Endothelial cell of umbilical vein (primary cell): ENCODE measurements around the gene SSR4. TPM values are rescaled to one million over a fixed set of nuclear protein-coding genes. Genes with fewer than 3 reads are reported as not detected.

ENCODE experiments used
- BruUV-seq: library from RNA; stranded (reverse); fragments of 400-500 nt; replicated peaks from 2 replicates; lab custom pipeline; 2021; lab: Mats Ljungman, UMichigan
- CTCF ChIA-PET: fragments of 300-600, 350-600 bp; sonication (Branson Sonifier 250); formaldehyde crosslinking; loops from one replicate; lab custom pipeline; 2021; ENCODE audit warnings: antibody characterized with exemption, inconsistent platforms; lab: Charles Lee
- POLR2A ChIA-PET: fragments of 300-600, 350-600 bp; sonication (Branson Sonifier 250); formaldehyde crosslinking; loops from one replicate; lab custom pipeline; 2021; ENCODE audit warnings: antibody characterized with exemption, inconsistent platforms; lab: Charles Lee
- DNase-seq: peaks from one replicate; pipeline ENCODE4 v3.0.0-alpha.2; 2011; ENCODE audit warnings: low read depth, low spot score
- FAIRE-seq: peaks from 2 replicates; lab custom pipeline; 2011; peaks lifted over from hg19 to GRCh38; lab: Jason Lieb, UNC
- H2AFZ ChIP-seq: 2 replicates; pipeline ENCODE4 v1.6.0; 2012; ENCODE audit warnings: low read depth, low read length, control low read depth, inconsistent platforms
- H3K27ac ChIP-seq: 2 replicates; pipeline ENCODE4 v1.5.1; 2011; ENCODE audit warnings: low read depth, mild to moderate bottlenecking, control low read depth, low read length, moderate library complexity; ENCODE audit not compliant: insufficient read depth
- H3K27me3 ChIP-seq, 2 experiments: 2 replicates each; pipeline versions ENCODE4 v1.6.0 to v1.6.1; 2011; ENCODE audit warnings: low read length in 2 of 2, mixed read lengths in 1 of 2; ENCODE audit not compliant: control insufficient read depth in 2 of 2, insufficient read depth in 2 of 2
- H3K36me3 ChIP-seq, 2 experiments: 2 replicates in 1 of 2; 3 replicates in 1 of 2; pipeline ENCODE4 v1.5.1; 2011; ENCODE audit warnings: low read length in 2 of 2, mild to moderate bottlenecking in 1 of 2, moderate library complexity in 1 of 2; ENCODE audit not compliant: control insufficient read depth in 2 of 2, insufficient read depth in 2 of 2; ENCODE audit errors: extremely low read depth in 1 of 2
- H3K4me1 ChIP-seq: 3 replicates; pipeline ENCODE4 v1.5.1; 2011; ENCODE audit warnings: mild to moderate bottlenecking, low read length; ENCODE audit not compliant: control insufficient read depth, insufficient read depth; ENCODE audit errors: extremely low read depth
- H3K4me2 ChIP-seq: 2 replicates; pipeline ENCODE4 v1.6.1; 2011; ENCODE audit warnings: low read length, control low read depth, mixed read lengths; ENCODE audit not compliant: insufficient read depth
- H3K4me3 ChIP-seq, 3 experiments: fragments of 200-600 bp in 1 of 3; sonication (generic), shearing (Covaris generic) in 1 of 3; replicated peaks in 1 of 3; 2 replicates each; pipeline ENCODE4 v1.5.1; 2011 to 2016; ENCODE audit warnings: control low read depth in 3 of 3, low read length in 3 of 3, mild to moderate bottlenecking in 2 of 3, inconsistent platforms in 1 of 3, low read depth in 1 of 3, moderate library complexity in 1 of 3; ENCODE audit not compliant: insufficient read depth in 1 of 3
- H3K79me2 ChIP-seq: 2 replicates; pipeline ENCODE4 v1.6.0; 2012; ENCODE audit warnings: low read length, inconsistent platforms; ENCODE audit not compliant: control insufficient read depth, insufficient read depth
- H3K9ac ChIP-seq: replicated peaks from 2 replicates; pipeline ENCODE3; 2011; ENCODE audit warnings: low read length, control low read depth; ENCODE audit not compliant: insufficient read depth; ENCODE audit errors: extremely low read depth
- H3K9me1 ChIP-seq: replicated peaks from 3 replicates; pipeline ENCODE4 v1.6.0; 2011; ENCODE audit warnings: mild to moderate bottlenecking, low read length; ENCODE audit not compliant: control insufficient read depth, insufficient read depth; ENCODE audit errors: extremely low read depth
- H3K9me3 ChIP-seq: replicated peaks from 2 replicates; pipeline ENCODE4 v1.5.1; 2012; ENCODE audit warnings: low read length, inconsistent platforms; ENCODE audit not compliant: control insufficient read depth, insufficient read depth
- H4K20me1 ChIP-seq: replicated peaks from 2 replicates; pipeline ENCODE3; 2011; ENCODE audit warnings: mild to moderate bottlenecking, low read length; ENCODE audit not compliant: control insufficient read depth, insufficient read depth; ENCODE audit errors: extremely low read depth
- CTCF ChIP-seq, 2 donors: IDR thresholded peaks; 1 replicate in 1 of 2; 2 replicates in 1 of 2; pipeline ENCODE4 v1.5.1; 2011; ENCODE audit warnings: low read length in 2 of 2, mild to moderate bottlenecking in 2 of 2, moderate library complexity in 2 of 2, control low read depth in 1 of 2, inconsistent platforms in 1 of 2, low read depth in 1 of 2; ENCODE audit not compliant: insufficient read depth in 1 of 2; ENCODE audit errors: extremely low read depth in 1 of 2
- EZH2 ChIP-seq: IDR thresholded peaks from 2 replicates; pipeline ENCODE4 v1.6.1; 2012; ENCODE audit warnings: borderline replicate concordance, low read depth, mild to moderate bottlenecking, moderate library complexity, low read length, inconsistent platforms; ENCODE audit not compliant: severe bottlenecking
- FOS ChIP-seq: IDR thresholded peaks from 2 replicates; pipeline ENCODE4 v1.6.1; 2011; ENCODE audit warnings: mild to moderate bottlenecking, low read length, moderate library complexity, borderline replicate concordance; ENCODE audit not compliant: insufficient read depth
- GATA2 ChIP-seq: IDR thresholded peaks from 2 replicates; pipeline ENCODE4 v1.7.0; 2011; ENCODE audit warnings: low read depth, mild to moderate bottlenecking, moderate library complexity, mixed read lengths, low read length; ENCODE audit not compliant: insufficient read length, insufficient read depth
- JUN ChIP-seq: IDR thresholded peaks from 2 replicates; pipeline ENCODE4 v1.6.1; 2011; ENCODE audit warnings: borderline replicate concordance, low read depth; ENCODE audit not compliant: insufficient read length, insufficient read depth
- MAX ChIP-seq: IDR thresholded peaks from 2 replicates; pipeline ENCODE4 v1.6.1; 2011; ENCODE audit not compliant: insufficient read depth, insufficient read length
- MYC ChIP-seq: IDR thresholded peaks from one replicate; pipeline ENCODE4 v1.6.1; 2011; ENCODE audit warnings: mild to moderate bottlenecking, low read depth, low read length
- POLR2A ChIP-seq: IDR thresholded peaks from 2 replicates; pipeline ENCODE4 v1.6.1; 2012; ENCODE audit warnings: low read depth, mild to moderate bottlenecking, control low read depth, low read length
- POLR2AphosphoS5 ChIP-seq: IDR thresholded peaks from 2 replicates; pipeline ENCODE4 v1.6.1; 2012; ENCODE audit warnings: low read depth, mild to moderate bottlenecking, control low read depth, low read length, moderate library complexity; ENCODE audit not compliant: insufficient read depth
- dilution Hi-C: fragments of 300-500 bp; cut with MboI; formaldehyde crosslinking; loops from one replicate; pipeline ENCODE4 v1.15.0; 2019; ENCODE audit warnings: low sequenced_read_pairs; ENCODE audit not compliant: extremely low pct_ligation_motif_present
- intact Hi-C: fragments of 100-400 bp; cut with micrococcal nuclease; formaldehyde crosslinking; loops from one replicate; pipeline ENCODE4 v1.10.0; 2022
- polyA plus RNA-seq, 4 experiments: library from polyadenylated mRNA; depleted of rRNA in 3 of 4; stranded (reverse) in 3 of 4; unstranded in 1 of 4; fragments of >200 nt; gene quantifications; 2 replicates each; pipeline versions ENCODE4 v1.2.1 to v1.2.3, GENCODE V29; 2011 to 2012; ENCODE audit warnings: missing spikeins in 1 of 4
- total RNA-seq: library from RNA; stranded (reverse); gene quantifications from 2 replicates; pipeline ENCODE4 v1.2.3, GENCODE V29; 2021

The SSR4 gene
- total and polyA plus RNA-seq, 2 donors (not counting 3 experiments of a cell fraction or from before 2014, with no cell fraction given), result 235 to 732 TPM

GRCh38 chrX:153773741-153774575 is 20.5 kb upstream of the SSR4 start:
- CTCF ChIA-PET, result no interaction called here
- BruUV-seq, result no TSS peak
- no peaks in the 10 kb centered on the region for H4K20me1 ChIP-seq
- no peaks in the 10 kb centered on the region for H3K79me2 ChIP-seq
- intact Hi-C loops, result no loop called here
- no peaks in the 10 kb centered on the region for H3K27me3 ChIP-seq
- no peak for FAIRE-seq
- no peaks in the 10 kb centered on the region for H3K9me1 ChIP-seq
- TF ChIP-seq CTCF (IDR thresholded peaks at IDR 0.05; ENCODE audit: extremely low read depth in 1 of 2, insufficient read depth in 1 of 2, low read depth in 1 of 2, low read length in 2 of 2), result no peak
- TF ChIP-seq MYC, result no peak
- TF ChIP-seq JUN, result no peak
- TF ChIP-seq FOS, result no peak
- no peak for TF ChIP-seq EZH2
- TF ChIP-seq GATA2, result no peak
- no peak for TF ChIP-seq POLR2A
- no peak for TF ChIP-seq POLR2AphosphoS5
- no peak for TF ChIP-seq MAX
- H3K36me3 ChIP-seq, result peaks cover 0 to 22% of the 10 kb centered on the region in 2 experiments
- no peaks in the 10 kb centered on the region for H3K4me1 ChIP-seq
- H3K4me2 ChIP-seq, result no peak overlapping the region
- H3K9me3 ChIP-seq, result no peaks in the 10 kb centered on the region
- H3K27ac ChIP-seq, result no peak overlapping the region
- no peak overlapping the region for H3K4me3 ChIP-seq
- POLR2A ChIA-PET, result no interaction called here
- no peak overlapping the region for H2AFZ ChIP-seq
- no peak for DNase-seq
- dilution Hi-C loops, result no loop called here
- no peak overlapping the region for H3K9ac ChIP-seq
